ENCODE results near the gene GNG3.
A peak's percentile ranks its signal among the peaks of the same experiment; 100 is the strongest.
"Not testable (repeated sequence)": the region's sequence is repeated elsewhere in the genome, so short reads cannot be mapped to it uniquely, and the experiment has no call there.

GNG3 gene

DNA sequence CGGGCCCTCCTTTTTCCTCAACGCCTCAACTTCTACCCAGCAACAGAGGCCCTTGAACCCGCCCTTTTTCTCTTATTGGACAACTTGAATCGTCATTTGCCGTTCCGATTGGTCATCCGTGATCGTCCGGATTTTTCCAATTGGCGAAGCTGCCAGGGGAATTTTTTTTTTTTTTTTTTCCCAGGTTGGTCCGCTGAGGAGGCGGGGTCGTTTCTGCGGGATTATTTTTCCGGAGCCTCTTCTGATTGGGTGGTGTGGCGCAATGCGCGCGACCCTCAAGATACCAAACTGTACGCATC lies 20.3 kb downstream of the GNG3 start:
- Histone ChIP-seq H3K36me3 (ENCODE audit: control insufficient read depth, low read length) (peaks cover 68% of the 10 kb centered on the region), H3F3A (ENCODE audit: control insufficient read depth, insufficient read depth) (no peaks in the 10 kb centered on the region; the same call in 1 of the 2 replicates), H3K4me3 (ENCODE audit: low read length) (peak overlapping the region; percentile 90)

DNA sequence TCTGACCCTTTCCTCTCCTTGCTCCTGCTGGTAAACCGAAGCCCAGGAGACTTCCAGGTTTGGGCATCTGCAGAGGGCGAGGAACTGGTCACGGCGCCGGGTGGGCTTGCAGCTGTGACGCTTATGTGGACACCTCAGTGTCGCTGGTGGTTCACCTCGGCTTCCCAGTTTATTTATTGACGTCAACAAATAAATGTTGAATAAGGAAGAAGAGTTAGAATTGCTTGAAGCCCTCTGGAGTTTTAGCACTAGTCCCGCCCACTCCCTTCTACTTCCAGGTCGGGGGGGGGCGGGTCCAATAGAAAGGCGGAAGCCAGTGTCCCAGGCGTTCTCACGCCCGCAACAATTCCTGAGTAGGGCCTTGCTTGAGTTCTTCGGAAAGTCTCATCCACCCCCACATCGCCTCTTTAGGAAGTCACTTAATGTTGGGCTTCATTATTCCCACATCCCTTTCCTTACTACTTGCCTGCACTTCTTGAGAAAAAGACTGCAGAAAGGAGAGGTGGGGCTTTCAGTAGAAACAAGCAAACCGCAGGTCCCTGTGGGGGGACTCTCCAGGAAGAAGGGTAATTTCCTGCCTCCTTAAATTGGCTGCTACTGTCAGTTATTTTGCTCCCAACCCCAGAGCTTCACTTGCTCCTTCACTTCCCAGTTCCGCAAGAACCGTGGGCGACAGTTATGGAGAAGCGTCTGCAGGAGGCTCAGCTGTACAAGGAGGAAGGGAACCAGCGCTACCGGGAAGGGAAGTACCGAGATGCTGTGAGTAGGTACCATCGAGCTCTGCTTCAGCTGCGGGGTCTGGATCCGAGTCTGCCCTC lies 20.9 kb downstream of the GNG3 start, which contains the start of gene TTC9C:
Gene TTC9C, plus strand, starts transcription at position 316 of the 818 bp plus-strand sequence. Its CDS starts 363 bp downstream, at position 679.
- TF ChIP-seq, protein P1, sequence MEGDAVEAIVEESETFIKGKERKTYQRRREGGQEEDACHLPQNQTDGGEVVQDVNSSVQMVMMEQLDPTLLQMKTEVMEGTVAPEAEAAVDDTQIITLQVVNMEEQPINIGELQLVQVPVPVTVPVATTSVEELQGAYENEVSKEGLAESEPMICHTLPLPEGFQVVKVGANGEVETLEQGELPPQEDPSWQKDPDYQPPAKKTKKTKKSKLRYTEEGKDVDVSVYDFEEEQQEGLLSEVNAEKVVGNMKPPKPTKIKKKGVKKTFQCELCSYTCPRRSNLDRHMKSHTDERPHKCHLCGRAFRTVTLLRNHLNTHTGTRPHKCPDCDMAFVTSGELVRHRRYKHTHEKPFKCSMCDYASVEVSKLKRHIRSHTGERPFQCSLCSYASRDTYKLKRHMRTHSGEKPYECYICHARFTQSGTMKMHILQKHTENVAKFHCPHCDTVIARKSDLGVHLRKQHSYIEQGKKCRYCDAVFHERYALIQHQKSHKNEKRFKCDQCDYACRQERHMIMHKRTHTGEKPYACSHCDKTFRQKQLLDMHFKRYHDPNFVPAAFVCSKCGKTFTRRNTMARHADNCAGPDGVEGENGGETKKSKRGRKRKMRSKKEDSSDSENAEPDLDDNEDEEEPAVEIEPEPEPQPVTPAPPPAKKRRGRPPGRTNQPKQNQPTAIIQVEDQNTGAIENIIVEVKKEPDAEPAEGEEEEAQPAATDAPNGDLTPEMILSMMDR (IDR thresholded peaks at IDR 0.05; ENCODE audit: low read depth, low read length, poor library complexity, severe bottlenecking) = no peak
- TF ChIP-seq EZH2phosphoT487 (IDR thresholded peaks at IDR 0.05; ENCODE audit: borderline replicate concordance, low read length) = no peak
- no peaks in the 10 kb centered on the region; the same call in 1 of the 2 replicates for H3F3A ChIP-seq (ENCODE audit: control insufficient read depth, insufficient read depth)
- H3K27me3 ChIP-seq (ENCODE audit: control insufficient read depth, low read length) = no peaks in the 10 kb centered on the region
- peaks cover 87% of the 10 kb centered on the region for H3K79me2 ChIP-seq (ENCODE audit: control insufficient read depth, low read length)
- peaks cover 68% of the 10 kb centered on the region for H3K36me3 ChIP-seq (ENCODE audit: control insufficient read depth, low read length)
- no peaks in the 10 kb centered on the region for H3K9me3 ChIP-seq (ENCODE audit: control insufficient read depth, insufficient read depth, low read length)
- H3K9me2 ChIP-seq (replicated peaks; ENCODE audit: control insufficient read depth, low read length) = no peaks in the 10 kb centered on the region
- H3K4me3 ChIP-seq (ENCODE audit: low read length) = peak within 1 kb of the TSS; percentile 90
- peaks cover 25% of the 10 kb centered on the region for H4K20me1 ChIP-seq (ENCODE audit: control insufficient read depth, insufficient read depth, low read depth, low read length)
- H3K4me2 ChIP-seq (ENCODE audit: low read length) = peak within 1 kb of the TSS; percentile 85
- H3K4me1 ChIP-seq (ENCODE audit: control insufficient read depth, low read length) = peaks cover 29% of the 10 kb centered on the region
- peak within 1 kb of the TSS; percentile 92 for H3K27ac ChIP-seq (ENCODE audit: low read depth, low read length)

More for the DNA sequence above, 20.3 kb downstream of the GNG3 start:
- H3K9me2 ChIP-seq (replicated peaks; ENCODE audit: control insufficient read depth, low read length) = no peaks in the 10 kb centered on the region
- peak overlapping the region; percentile 92 for H3K27ac ChIP-seq (ENCODE audit: low read depth, low read length)
- no peaks in the 10 kb centered on the region for H3K27me3 ChIP-seq (ENCODE audit: control insufficient read depth, low read length)
- peaks cover 29% of the 10 kb centered on the region for H3K4me1 ChIP-seq (ENCODE audit: control insufficient read depth, low read length)
- peak overlapping the region; percentile 85 for H3K4me2 ChIP-seq (ENCODE audit: low read length)
- TF ChIP-seq, protein P1 (IDR thresholded peaks at IDR 0.05; ENCODE audit: low read depth, low read length, poor library complexity, severe bottlenecking) = no peak
- no peak for TF ChIP-seq EZH2phosphoT487 (IDR thresholded peaks at IDR 0.05; ENCODE audit: borderline replicate concordance, low read length)
- H4K20me1 ChIP-seq (ENCODE audit: control insufficient read depth, insufficient read depth, low read depth, low read length) = peaks cover 25% of the 10 kb centered on the region
- H3K79me2 ChIP-seq (ENCODE audit: control insufficient read depth, low read length) = peaks cover 87% of the 10 kb centered on the region
- H3K9me3 ChIP-seq (ENCODE audit: control insufficient read depth, insufficient read depth, low read length) = no peaks in the 10 kb centered on the region

DNA sequence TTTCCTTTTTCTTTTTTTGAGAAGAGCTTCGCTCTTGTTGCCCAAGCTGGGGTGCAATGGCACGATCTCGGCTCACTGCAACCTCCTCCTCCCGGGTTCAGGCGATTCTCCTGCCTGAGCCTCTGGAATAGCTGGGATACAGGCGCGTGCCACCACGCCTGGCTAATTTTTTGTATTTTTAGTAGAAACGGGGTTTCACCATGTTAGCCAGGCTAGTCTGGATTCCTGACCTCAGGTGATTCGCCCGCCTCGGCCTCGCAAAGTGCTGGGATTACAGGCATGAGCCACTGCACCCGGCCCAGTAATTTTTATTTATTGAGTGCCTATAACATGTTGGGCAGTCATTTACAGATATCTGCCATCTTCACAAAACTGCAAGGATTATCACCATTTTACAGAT lies 22.6 kb downstream of the GNG3 start:
- Histone ChIP-seq H3K4me2 (ENCODE audit: low read length) (peak overlapping the region; percentile 76), H3K36me3 (ENCODE audit: control insufficient read depth, low read length) (peaks cover 62% of the 10 kb centered on the region), H3K79me2 (ENCODE audit: control insufficient read depth, low read length) (peaks cover 80% of the 10 kb centered on the region), H3K4me1 (ENCODE audit: control insufficient read depth, low read length) (peaks cover 18% of the 10 kb centered on the region), H4K20me1 (ENCODE audit: control insufficient read depth, insufficient read depth, low read depth, low read length) (peaks cover 12% of the 10 kb centered on the region), H3K4me3 (ENCODE audit: low read length) (peak overlapping the region; percentile 90)
- H3K27me3 ChIP-seq (ENCODE audit: control insufficient read depth, low read length); H3F3A ChIP-seq (ENCODE audit: control insufficient read depth, insufficient read depth); H3K27ac ChIP-seq (ENCODE audit: low read depth, low read length); H3K9me3 ChIP-seq (ENCODE audit: control insufficient read depth, insufficient read depth, low read length); H3K9me2 ChIP-seq (replicated peaks; ENCODE audit: control insufficient read depth, low read length): not testable (repeated sequence)

DNA sequence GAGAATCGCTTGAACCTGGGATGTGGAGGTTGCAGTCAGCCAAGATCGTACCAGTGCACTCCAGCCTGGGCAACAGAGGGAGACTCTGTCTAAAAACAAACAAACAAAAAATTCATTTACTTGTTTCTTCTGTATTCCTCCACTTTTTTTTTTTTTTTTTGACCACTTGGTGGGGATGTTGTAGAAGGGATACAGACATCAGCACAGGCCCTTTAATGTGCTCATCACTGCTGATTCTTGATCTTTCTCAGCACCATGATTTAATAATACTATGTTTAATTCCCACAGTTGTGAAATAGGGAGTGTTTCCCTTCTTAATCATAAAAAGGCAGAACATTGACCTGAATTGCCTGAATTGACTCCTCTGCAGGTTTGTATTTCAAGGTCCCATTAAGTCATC lies 25.4 kb downstream of the GNG3 start:
- no peak overlapping the region for H3K4me3 ChIP-seq (ENCODE audit: low read length)
- no peaks in the 10 kb centered on the region for H4K20me1 ChIP-seq (ENCODE audit: control insufficient read depth, insufficient read depth, low read depth, low read length)
- no peak overlapping the region for H3K27ac ChIP-seq (ENCODE audit: low read depth, low read length)
- peaks cover 58% of the 10 kb centered on the region for H3K36me3 ChIP-seq (ENCODE audit: control insufficient read depth, low read length)
- H3K9me3 ChIP-seq (ENCODE audit: control insufficient read depth, insufficient read depth, low read length) = no peaks in the 10 kb centered on the region
- H3K4me1 ChIP-seq (ENCODE audit: control insufficient read depth, low read length) = peaks cover 16% of the 10 kb centered on the region
- H3K4me2 ChIP-seq (ENCODE audit: low read length) = no peak overlapping the region
- H3F3A ChIP-seq (ENCODE audit: control insufficient read depth, insufficient read depth) = peaks cover 2% of the 10 kb centered on the region; the same call in 1 of the 2 replicates
- no peaks in the 10 kb centered on the region for H3K27me3 ChIP-seq (ENCODE audit: control insufficient read depth, low read length)
- H3K9me2 ChIP-seq (replicated peaks; ENCODE audit: control insufficient read depth, low read length) = no peaks in the 10 kb centered on the region
- TF ChIP-seq, protein P1 (IDR thresholded peaks at IDR 0.05; ENCODE audit: low read depth, low read length, poor library complexity, severe bottlenecking) = no peak
- no peak for TF ChIP-seq EZH2phosphoT487 (IDR thresholded peaks at IDR 0.05; ENCODE audit: borderline replicate concordance, low read length)
- H3K79me2 ChIP-seq (ENCODE audit: control insufficient read depth, low read length) = peaks cover 64% of the 10 kb centered on the region

Data from DOHH2 (cell line).